ENCODE data around the gene SASS6. TPM values are rescaled to one million over a fixed set of nuclear protein-coding genes. Genes with fewer than 3 reads are reported as not detected.

SASS6 gene, protein sequence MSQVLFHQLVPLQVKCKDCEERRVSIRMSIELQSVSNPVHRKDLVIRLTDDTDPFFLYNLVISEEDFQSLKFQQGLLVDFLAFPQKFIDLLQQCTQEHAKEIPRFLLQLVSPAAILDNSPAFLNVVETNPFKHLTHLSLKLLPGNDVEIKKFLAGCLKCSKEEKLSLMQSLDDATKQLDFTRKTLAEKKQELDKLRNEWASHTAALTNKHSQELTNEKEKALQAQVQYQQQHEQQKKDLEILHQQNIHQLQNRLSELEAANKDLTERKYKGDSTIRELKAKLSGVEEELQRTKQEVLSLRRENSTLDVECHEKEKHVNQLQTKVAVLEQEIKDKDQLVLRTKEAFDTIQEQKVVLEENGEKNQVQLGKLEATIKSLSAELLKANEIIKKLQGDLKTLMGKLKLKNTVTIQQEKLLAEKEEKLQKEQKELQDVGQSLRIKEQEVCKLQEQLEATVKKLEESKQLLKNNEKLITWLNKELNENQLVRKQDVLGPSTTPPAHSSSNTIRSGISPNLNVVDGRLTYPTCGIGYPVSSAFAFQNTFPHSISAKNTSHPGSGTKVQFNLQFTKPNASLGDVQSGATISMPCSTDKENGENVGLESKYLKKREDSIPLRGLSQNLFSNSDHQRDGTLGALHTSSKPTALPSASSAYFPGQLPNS
- 3.9 TPM for total RNA-seq

DNA sequence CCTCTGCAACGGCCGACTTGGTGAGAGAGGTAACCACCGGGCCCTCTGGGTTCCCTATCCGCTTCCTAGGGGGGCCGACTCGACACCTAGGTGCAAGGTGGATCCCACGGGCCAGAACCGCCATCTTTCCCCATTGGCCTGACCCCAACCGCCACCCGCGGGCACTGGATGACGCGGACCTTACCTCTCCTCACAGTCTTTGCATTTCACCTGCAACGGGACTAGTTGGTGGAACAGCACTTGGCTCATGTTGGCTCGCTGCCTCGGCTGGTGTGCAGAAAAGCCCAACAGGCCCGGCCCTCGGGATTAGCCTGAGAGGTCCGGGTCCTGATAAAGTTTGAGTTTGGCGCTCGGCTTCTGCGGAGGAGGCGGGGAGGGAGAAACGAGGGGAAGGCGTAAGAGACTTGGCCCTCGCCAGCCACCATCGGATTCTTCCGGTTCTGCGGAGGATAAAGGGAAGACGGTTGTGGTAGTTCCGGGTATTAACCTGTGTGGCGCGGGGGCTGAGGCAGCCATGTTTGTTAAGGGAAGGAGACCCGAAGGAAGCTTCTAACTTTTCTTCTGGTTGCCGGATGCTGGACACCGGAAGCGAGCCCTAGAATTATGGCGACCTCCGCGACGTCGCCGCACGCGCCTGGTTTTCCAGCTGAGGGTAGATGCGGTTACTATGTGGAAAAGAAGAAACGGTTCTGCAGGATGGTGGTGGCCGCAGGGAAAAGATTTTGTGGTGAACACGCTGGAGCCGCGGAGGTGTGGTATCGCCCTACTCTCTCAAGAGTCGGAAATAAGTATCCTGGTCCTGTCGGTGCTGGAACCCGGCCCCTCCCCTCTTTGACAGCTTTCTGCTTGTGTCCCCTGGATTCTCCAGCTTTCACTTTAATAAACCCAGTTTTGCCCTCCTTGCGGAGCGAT, at the start of gene SASS6, which contains the start of gene TRMT13:
Gene SASS6 (minus strand): TSS at position 365 of the 912 bp plus-strand sequence. CDS start 116 bp downstream, at position 249.
Gene TRMT13 (plus strand): TSS at position 598 of the 912 bp plus-strand sequence. CDS start 6 bp downstream, at position 604.

GRCh38 chr1:100178091-100178490, 45.4 kb upstream of the SASS6 start, which contains the start of gene LRRC39:
Gene LRRC39, minus strand, starts transcription at chr1:100178256. Its CDS starts 9,740 bp downstream, at chr1:100168516.

Small RNAs within 50 kb of the gene (small RNA-seq; reads per million reads assigned to genes)
- gene AC093019.1 (ENCODE audit: low replicate concordance) = not detected

Other genes with a start within 250 kb of the SASS6 start
- 54.6 TPM for gene SLC35A3, start 162.9 kb downstream of the SASS6 start, total RNA-seq
- 24.3 TPM for gene TRMT13, start 233 bp upstream of the SASS6 start, total RNA-seq
- 30.3 TPM for gene LRRC39, start 45.3 kb upstream of the SASS6 start, total RNA-seq
- 18.3 TPM for gene DBT, start 116.9 kb upstream of the SASS6 start, total RNA-seq
- gene RTCA, start 133.3 kb upstream of the SASS6 start, total RNA-seq = 22.9 TPM
- 39.9 TPM for gene CDC14A, start 219.6 kb upstream of the SASS6 start, total RNA-seq

Measured in metanephros (tissue), 2 donors.